Activated T-helper 9 cell treated with anti-CD3 and anti-CD28 coated beads, Interleukin-2, amount 50 U/mL, for 16 hours (primary cell): ENCODE measurements around the gene RNF32.
"Not testable (repeated sequence)": the region's sequence is repeated elsewhere in the genome, so short reads cannot be mapped to it uniquely, and the experiment has no call there.

Source experiments
- DNase-seq: peaks from one replicate; pipeline ENCODE4 v3.0.0-alpha.2; 2020; ENCODE audit warnings: low read depth

RNF32 gene

DNA sequence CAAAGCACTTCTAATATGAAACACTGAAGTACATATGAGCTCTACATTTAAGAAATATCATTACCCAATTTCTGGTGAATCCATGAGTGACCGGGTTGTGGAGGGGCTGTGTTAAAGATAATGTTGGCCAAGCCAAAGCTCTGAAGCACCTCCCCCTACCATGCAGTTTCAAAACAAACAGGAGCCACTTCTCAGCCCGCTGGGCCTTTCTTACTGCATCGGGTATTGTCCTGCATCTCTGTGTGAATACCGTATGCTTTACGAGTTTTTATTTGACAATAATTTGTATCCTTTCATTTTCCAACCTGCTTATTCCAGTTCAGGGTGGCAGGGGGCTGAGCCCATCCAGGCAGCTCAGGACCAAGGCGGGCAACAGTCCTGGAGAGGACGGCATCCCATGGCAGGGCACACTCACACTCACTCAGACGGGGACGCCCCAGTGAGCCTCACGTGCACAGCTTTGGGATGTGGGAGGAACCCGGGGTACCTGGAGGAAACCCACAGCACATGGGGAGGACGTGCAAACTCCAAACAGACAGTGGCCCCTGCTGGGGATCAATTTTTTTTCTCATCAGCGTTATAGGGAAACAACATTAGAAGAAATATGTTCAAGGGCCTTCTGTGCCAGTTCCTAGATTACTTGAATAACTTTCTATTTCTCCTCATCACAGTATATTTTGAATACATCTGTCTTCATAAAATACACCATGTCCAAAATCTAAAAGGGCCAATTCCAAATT, 1.9 kb downstream of the RNF32 start:
- DNase-seq = no peak

DNA sequence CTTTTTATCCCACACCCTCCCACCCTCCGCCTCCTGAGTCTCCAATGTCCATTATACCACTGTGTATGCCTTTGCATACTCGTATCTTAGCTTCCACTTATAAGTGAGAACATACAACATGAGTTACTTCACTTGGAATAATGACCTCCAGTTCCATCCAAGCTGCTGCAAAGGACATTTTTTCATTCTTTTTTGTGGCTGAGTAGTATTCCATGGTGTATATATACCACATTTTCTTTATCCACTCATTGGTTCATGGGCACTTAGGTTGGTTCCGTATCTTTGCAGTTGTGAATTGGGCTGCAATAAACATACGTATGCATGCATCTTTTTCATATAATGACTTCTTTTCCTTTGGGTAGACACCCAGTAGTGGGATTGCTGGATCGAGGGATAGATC, 6.8 kb downstream of the RNF32 start:
- not testable (repeated sequence) for DNase-seq

DNA sequence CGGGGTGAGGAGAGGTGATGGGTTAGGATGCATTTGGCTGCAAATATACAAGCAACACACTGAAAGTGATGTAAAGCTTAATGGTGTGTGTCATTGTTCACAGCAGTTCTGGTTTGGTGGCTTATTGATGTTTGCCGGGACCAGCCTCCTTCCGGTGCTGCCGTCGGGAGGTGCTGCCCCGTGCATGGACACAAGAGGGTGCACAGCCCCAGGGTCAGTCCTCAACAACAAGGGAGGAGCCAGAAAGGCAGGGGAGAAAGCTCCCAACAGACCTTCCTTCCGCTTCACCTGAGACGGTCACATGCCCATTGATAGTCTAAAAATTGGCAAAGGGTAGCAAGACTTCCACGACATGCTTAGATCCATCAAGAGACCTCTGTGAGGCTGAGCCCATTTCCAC, 9.5 kb downstream of the RNF32 start:
- DNase-seq = no peak

DNA sequence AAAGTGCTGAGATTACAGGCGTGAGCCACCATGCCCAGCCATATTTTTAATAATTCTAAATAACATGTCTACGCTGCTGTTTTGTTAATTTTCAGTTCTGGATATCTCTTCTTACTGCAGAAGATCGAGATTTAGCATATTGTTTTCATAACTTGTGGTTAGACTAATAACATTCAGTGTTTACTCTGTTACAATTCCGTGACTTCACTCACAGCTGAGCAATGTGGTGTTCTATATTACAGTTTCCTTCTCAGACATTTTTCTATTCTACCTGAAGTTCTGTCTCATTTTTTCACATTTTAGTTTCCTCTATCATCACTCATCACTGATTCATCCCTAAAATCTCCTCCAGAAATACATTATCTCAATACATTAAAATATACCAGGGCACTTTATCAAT, 10.9 kb downstream of the RNF32 start:
- no peak for DNase-seq

DNA sequence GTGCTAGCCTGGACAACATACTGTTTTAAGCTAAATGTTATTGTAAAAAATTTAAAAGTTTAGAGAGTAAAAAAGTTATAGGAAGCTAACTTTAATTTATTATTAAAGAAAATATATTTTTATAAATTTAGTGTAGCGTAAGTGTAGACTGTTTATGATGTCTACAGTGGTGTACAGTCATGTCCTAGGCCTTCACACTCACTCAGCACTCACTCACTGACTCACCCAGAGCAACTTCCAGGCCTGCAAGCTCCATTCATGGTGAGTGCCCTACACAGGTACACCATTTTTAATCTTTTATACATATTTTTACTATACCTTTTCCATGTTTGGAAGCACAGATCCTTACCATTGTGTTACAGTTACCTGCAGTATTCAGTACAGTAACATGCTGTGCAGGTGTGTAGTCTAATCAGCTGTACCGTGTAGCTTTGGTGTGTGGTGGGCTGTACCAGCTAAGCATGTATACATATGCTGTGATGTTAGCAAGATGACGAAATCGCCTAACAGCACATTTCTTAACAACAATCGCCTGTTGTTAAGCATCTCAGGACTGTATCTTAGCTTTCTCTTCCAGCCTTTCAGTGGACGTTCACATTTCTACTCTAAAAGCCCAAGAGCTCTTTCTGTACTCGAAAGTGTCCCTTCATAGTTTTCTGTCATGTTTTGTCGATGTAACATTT, 12.5 kb downstream of the RNF32 start:
- no peak for DNase-seq

DNA sequence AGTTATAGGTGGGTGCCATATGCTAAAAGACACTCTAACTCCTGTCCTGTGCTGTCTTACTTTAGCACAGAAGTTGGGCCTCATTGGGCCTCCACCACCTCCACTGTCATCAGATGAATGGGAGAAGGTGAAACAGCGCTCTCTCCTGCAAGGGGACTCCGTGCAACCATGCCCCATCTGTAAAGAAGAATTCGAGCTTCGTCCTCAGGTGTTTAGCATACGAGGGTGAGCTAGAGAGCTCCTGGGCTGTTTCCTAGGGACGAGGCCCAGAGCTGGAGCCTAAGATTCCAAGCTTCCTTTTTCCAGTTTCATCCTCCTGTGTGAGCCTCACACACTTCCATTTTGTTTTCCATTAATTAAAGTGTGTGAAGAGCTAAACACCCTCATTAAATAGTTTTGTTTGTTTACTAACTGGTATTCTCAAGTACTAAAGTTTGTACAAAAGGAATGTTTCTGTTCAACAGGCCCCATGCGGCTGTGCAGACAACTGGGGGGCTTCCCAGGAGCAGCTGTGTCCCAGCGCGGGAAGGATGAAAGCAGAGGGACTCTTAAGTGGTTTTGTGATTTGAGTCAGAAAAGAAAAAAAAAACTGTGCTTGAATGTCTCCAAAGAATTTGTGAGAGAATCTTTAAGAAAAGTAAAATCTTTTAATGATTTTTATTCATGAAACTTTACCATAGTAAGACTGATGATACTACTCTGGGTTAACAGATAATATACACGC, 14.1 kb downstream of the RNF32 start:
- DNase-seq = no peak

DNA sequence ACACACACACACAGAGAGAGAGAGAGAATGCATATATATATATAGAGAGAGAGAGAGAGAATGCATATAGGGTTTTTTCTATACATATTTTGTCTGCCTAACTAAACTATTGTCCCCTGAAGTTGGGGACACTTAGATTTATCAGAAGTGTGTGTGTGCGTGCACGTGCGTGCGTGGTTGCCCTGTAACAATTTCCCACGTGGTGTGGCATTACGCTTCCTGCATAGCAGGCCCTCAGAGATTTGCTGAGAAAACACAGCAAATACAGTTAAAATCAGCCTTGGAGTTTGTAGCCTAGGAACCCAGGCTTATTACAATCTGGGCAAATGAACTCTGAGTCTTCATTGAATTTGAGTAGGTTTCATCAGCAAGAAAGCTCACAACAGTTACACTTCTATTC, 14.7 kb downstream of the RNF32 start:
- no peak for DNase-seq

DNA sequence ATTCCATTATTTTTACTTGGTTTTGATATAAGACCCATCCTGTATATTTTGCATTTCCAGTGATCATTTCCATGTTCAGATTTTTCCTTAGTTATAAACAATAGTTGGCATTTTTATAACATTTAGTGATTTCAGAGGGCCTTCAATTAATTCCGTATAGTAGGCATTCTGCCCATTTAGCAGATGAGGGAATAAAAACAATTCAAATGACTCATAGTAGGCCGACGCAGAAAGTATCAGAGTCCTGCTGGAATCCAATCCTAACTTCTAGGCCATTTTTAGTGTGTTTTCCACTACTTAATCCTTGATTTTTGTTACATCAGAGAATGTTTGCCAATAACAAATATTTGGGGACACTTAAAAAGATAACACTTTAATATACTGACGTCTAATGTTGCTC, 15.4 kb downstream of the RNF32 start:
- DNase-seq = no peak

DNA sequence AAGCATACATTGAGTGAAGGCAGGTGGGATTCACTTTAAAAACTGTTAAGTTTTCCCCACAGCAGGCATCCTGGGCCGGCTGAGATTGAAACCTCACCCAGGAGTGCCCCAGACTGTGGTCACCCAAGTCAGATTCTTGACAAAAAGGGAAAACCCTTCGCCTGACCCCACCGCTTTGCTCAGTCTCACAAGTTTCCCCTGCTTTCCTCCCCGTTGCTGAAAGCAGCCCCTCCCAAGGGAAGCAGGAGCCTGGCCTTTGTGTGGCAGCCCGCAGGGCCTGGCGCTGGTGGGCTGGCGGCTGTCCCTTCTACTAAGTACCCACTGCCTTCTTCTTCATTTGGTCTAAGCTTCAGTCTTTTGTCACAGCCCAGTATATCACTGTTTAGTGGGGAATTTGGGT, 16.0 kb downstream of the RNF32 start:
- DNase-seq = no peak

DNA sequence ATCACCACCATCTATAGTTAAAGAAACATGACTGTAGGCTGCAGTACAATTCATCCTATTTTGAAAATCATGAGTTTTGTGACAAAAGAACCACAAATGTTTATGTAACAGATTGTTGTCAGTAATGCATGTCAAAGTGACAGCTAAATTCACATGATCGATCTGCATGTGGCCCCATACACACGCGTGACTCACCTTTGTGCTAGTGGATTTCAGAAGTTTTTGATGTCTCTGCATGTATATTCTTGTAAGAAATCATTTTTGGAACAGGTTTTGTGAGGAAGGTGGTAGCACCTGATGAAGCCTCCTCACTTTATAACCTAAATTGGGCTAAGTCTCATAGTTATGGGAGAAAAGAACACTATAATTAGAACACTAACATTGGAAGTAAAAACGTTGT, 17.1 kb downstream of the RNF32 start:
- DNase-seq = no peak

DNA sequence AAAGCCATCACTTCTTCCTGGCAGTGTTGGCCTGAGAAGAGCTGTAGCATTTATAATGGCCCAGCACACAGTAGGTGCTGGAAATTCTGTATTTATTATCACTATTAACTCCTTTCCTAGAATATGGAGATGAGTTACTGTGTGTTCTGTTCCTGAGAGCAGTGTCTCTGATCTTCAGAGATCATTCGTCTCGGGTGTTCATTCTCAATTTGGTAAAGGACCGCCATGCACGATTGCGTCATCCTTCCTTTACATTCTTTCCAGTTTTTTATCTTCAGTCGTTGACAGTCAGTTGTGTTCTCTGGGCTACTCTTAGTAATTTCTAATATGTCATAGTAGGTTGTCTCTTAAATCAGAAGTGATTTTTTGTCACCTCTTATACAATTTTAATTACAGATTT, 18.6 kb downstream of the RNF32 start:
- no peak for DNase-seq

DNA sequence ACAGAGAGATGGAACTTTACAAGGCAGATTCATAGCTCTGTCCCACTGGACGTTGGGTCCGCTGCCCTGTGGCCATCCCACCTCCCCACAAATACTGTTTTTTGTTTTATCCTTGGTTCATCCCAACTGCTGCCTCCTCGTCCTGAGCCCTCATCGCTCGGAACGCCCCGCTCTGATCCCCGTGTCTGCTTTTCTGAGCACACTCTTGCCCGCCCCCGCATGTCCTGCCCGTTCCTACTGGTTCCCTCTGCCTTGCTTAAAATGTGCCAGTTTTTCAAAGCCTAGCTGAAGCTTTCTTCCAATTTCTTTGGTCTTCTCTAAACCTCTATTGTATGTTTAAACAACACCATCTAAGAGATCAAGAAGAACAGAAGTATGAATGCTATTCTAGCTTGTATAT, 19.4 kb downstream of the RNF32 start:
- no peak for DNase-seq

DNA sequence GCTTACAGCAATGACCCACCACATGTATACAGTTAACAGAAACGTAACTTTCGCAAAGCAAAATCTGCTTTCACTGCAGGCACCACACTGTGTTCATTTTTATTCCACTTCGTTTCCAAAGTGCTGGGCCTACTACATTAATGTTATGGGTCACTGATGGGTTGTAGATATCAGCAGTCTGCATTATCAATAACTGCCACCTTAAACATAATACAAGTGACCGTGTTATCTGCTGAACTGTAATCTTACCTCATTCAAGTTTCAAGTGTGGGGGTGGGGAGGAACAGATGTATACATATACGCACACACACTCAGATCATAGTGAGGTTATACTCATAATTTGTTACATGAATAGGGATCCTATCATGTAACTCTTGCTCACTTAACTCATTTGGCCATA, 21.1 kb downstream of the RNF32 start:
- no peak for DNase-seq

DNA sequence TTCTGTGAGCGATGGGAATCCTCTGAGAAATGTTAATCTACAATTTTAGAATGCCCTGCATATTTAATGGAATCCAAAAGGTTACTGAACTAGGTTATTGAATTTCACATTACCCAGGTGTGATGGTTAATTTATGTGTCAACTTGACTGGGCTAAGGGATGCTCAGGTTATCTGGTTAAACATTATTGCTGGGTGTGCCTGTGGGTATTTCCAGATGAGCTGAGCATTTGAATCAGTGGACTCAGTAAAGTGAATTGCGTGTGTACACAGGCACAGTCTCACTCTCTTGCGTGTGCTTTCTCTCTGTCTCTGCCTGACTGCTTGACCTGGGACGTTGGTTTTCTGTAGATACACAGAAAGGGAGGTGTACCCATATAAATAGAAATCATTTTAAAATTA, 21.7 kb downstream of the RNF32 start:
- no peak for DNase-seq

DNA sequence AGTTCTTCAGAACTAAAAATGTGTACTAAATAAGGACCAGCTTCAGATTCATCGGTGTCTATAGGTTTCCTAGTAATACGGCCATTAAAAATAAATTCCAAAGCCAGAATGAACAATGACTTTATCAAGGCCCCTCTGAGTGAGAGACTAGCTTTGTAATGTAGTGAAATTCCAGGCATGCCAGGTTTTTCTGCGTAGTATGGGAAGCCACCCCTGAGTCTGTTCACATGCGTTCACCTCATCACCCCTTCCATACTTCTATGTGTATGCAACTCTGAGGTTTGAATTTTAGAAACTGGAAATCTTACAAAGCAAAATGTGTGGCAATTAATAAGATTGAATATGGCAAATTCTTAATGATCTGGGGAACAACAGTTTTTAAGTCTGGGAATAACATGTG, 24.5 kb downstream of the RNF32 start:
- DNase-seq = no peak

DNA sequence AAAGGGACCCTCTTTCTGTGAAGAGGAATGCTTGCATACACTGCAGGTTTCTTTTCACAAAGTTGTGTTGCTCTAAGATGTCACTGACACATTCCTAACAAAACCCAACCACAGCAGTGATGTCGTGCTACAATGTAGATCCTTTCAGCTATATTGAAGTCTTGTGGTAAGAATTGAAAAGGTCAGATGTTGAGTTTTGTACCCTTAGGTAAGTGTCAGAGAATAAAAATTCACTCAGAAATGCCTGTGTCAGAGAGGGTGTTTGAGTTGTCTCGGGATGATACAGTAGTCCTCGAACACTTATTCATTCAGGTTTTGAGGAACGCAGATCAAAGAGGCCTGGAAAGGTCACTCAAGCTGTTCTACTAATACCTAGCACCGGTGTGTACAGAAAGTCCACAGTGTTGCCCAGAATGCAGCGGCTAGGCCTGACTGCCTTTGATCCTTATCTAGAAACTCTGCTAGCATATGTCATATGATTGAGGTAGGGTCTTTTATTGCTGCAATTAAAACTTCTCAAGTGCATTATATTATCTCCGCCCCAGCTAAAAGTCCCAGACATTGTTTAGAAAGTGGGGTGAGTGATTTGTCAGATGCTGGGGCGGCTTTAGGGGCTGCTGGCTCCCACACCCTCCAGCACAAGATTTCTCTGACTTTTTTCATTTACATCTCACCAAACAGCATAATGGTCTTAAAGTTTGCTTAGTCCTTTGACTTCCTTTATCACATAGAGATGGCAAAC, 26.0 kb downstream of the RNF32 start:
- no peak for DNase-seq

DNA sequence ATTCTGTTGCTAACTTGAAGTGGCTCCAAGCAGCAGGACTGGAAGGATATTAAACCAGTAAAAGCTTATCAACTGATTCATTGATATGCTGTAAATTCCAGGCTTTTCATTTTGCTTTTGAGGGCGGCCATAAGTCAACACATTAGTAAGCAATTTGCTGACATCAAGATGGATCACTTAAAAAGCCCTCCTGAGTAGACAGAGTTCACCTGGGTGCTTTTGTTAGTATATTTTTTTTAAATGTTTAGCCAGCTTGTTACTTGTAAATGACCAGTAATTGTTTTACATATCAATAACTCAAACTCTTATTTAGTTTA, 26.5 kb downstream of the RNF32 start:
- DNase-seq = no peak

DNA sequence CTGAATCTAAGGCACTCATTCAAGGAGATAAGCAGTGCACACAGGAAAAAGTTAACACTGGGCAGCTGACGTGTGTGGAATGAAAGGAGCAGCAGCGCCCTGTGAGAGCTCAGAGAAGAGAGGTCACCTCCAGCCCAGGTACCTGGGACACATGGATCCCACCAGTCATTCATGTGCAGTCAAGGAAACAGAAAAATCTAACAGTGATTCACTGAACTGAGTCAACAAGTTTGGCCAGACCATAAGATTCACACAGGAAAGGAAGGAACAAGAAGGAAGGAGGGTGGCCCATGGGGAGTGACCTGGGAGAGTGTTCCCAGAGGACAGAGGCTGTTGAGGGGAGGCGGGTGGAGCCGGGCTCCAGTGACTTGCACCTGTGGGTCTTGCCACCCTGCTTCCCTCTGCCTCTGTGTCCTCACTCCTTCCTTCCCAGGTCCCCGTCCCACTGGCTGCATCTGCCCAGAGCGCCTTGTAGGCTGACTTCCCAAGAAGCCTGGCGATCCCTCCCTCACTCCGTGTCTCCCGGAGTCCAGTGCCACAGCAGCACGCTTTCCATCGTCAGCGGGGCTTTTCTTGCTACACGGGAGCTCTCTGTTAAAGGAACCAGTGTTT, 27.7 kb downstream of the RNF32 start:
- no peak for DNase-seq

DNA sequence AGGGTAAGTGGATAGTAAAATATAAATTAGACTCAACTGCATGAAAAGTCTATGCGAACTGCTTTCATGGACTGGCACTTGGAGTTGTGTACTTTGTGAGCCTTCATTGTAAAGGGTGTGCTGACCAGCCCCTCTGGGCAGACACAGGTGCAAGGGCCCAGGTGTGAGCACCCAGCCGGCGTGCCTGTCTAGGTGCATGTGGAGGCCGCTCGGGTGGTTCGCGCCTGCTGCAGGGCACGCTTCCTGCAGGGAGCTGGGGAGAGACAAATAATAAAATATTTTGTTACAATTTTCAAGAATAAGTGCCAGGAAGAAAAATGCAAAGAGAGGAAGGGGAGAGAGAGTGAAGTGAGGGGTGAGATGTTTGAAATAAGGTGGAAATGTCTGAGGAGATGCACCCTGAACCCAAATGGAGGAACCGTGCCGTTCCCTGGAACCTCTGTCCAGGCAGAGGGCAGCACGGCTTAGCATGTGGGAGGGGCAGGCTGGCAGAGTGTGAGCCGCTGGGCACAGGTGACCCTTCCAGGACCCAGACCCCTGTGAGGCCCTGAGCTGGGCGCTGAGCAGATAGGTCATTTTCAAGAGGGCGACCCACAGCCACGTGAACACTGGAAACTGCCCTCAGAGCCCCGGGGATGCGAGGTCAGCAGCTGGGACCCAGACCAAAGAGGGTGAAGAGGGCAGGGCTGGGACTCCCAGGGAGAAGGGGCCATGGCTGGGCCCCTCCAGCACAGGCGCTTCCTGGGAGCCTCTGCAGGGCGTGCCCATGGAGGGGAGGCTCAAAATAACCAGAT, 28.7 kb downstream of the RNF32 start:
- DNase-seq = no peak

DNA sequence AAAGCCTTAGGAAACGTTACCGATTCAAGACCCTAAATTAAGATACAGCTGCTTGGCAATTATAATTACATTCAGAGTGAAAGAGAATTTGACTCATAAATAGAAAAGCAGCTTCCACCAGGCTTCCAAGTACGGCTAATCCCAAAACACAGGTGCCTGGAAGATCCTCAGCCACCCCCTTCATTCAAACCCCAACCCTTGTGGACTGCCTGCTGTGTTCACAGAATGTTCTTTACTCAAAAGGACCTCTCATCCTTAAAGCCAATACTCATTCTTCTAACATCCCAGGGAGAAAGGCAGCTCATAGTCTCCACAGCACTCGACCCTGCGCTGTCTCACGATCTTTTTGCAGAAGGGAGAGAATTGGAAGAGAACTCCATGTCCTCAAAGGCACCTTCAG, 32.9 kb downstream of the RNF32 start:
- no peak for DNase-seq

DNA sequence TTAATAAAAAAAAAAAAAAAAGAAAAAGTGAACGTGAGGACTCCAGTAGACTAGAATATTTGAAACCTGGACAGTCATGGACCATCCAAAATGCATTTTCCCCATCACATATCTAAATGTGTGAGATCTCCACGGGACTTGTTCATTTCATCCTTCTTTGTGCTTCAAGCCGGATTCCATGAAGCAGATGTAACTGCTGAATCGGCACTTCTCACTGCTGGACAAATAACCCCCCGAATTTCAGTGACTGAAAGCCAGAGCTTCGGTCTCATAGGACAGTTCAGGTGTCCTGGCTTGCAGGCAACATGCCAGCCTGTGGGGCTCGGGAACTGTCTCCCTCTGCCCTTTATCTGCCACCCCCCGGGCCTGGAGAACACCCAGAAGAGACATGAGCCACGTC, 33.3 kb downstream of the RNF32 start:
- no peak for DNase-seq

DNA sequence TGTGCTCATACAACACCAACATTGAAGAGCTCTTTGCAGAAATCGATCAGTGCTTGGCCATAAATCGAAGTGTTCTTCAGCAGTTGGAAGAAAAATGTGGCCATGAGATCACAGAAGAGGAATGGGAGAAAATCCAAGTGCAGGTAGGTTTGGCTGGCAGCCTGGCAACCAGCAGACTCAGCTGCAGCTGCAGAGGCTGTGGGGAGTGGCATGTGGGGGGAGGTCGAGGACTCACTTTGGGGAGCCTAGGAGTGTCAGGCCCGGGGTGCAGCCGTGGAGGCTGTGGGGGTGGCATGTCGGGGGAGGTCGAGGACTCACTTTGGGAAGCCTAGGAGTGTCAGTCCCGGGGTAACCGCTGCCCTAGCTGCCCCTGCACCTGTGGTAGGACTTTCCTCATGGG, 35.1 kb downstream of the RNF32 start:
- DNase-seq = no peak
